GM19324 (cell line): ENCODE results near the gene DGKB.

Source experiments
- ATAC-seq: cut with Tn5 transposase; IDR thresholded peaks from one replicate; pipeline ENCODE4 v1.9.1; 2021; ENCODE audit warnings: mild to moderate bottlenecking, moderate library complexity; ENCODE audit not compliant: unreplicated experiment, low FRiP score

The DGKB gene

GRCh38 chr7:14697684-14698083, 204.9 kb downstream of the DGKB start:
- ATAC-seq: no peak

GRCh38 chr7:14691597-14692203, 210.9 kb downstream of the DGKB start:
- no peak for ATAC-seq

- ATAC-seq: no peak
These were observed 211.5 kb downstream of the DGKB start for GRCh38 chr7:14691034-14691433.

GRCh38 chr7:14690486-14690885, 212.1 kb downstream of the DGKB start:
- no peak for ATAC-seq

- ATAC-seq: no peak
These were observed 212.5 kb downstream of the DGKB start for GRCh38 chr7:14690075-14690474.

GRCh38 chr7:14688208-14688607, 214.3 kb downstream of the DGKB start:
- no peak for ATAC-seq

GRCh38 chr7:14687777-14688176, 214.8 kb downstream of the DGKB start:
- no peak for ATAC-seq

- no peak for ATAC-seq
These were observed 215.3 kb downstream of the DGKB start for GRCh38 chr7:14687241-14687640.

GRCh38 chr7:14685167-14685566, 217.4 kb downstream of the DGKB start:
- ATAC-seq: no peak

GRCh38 chr7:14682910-14683465, 219.6 kb downstream of the DGKB start:
- no peak for ATAC-seq

- no peak for ATAC-seq
These were observed 225.7 kb downstream of the DGKB start for GRCh38 chr7:14676896-14677295.

GRCh38 chr7:14673202-14673601, 229.3 kb downstream of the DGKB start:
- no peak for ATAC-seq

- ATAC-seq: no peak
These were observed 235.6 kb downstream of the DGKB start for GRCh38 chr7:14666913-14667312.

GRCh38 chr7:14666304-14666703, 236.2 kb downstream of the DGKB start:
- no peak for ATAC-seq

GRCh38 chr7:14639801-14640200, 262.8 kb downstream of the DGKB start:
- ATAC-seq: no peak

- no peak for ATAC-seq
These were observed 263.2 kb downstream of the DGKB start for GRCh38 chr7:14639329-14639728.

GRCh38 chr7:14637968-14638367, 264.6 kb downstream of the DGKB start:
- ATAC-seq: no peak

- ATAC-seq: no peak
These were observed 266.6 kb downstream of the DGKB start for GRCh38 chr7:14635955-14636354.

GRCh38 chr7:14630048-14630447, 272.5 kb downstream of the DGKB start:
- peak; percentile 68 for ATAC-seq

GRCh38 chr7:14628516-14628915, 274.0 kb downstream of the DGKB start:
- ATAC-seq: no peak

GRCh38 chr7:14626076-14626475, 276.5 kb downstream of the DGKB start:
- ATAC-seq: no peak

- ATAC-seq: no peak
These were observed 280.0 kb downstream of the DGKB start for GRCh38 chr7:14622559-14622958.

GRCh38 chr7:14606101-14606500, 296.4 kb downstream of the DGKB start:
- no peak for ATAC-seq
